ENCODE results near the gene CELA3B.

Gene CELA3B

DNA sequence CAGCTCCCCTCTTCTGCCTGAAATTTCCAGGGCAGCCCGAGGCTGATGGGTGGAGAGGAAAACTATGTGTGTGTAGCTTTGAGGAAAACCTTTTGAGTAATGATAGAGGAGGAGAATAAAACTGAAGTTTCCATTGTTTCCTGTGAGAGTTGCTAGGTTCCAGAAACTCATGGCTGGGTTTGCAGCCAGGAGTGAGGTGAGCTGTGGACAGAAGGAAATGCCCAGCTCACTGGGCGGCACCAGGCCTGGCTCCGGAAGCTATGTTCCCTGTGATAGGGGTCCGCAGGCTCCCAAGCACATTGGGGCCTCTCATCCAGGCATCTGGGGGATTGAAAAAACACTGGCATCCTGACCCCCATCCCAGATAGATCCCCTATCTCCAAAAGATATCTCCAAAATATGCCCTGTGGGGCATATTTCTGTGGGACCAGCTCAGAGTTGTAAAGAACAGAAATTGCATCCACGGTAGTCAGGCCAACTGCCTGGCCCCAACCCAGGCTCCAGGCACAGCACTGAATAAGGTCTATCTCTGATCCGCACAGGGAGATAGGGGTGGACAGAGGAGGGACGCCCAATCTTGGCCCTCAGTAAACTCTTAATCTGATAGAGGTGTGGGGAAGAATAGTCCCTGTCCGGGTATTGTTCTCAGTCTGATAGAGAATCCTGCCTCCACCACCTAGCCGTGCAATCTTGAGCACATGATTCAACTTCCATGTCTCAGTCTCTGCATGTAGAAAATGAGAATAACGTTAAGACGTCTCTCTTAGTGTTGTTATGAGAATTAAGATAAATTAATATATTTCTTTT lies 37.9 kb upstream of the CELA3B start:
- no peaks in the 10 kb centered on the region for H3K9me3 ChIP-seq (ENCODE audit: control insufficient read depth, insufficient read depth, low read depth, low read length)
- H3K4me1 ChIP-seq (ENCODE audit: control insufficient read depth, insufficient read depth, low read length) = 0 out of 2 replicates have a peak, but pooled peaks cover 3% of the 10 kb centered on the region
- no peak overlapping the region for H3K4me3 ChIP-seq (ENCODE audit: low read depth, low read length)
- CTCF ChIA-PET = interaction anchor here (0.6 to 1.8 kb wide), 8 partner anchors 9 to 236 kb away, joined by 3 to 8 read pairs (median 3); no protein-coding TSS in a partner anchor
- H3K36me3 ChIP-seq (ENCODE audit: control insufficient read depth in 2 of 2, insufficient read depth in 1 of 2, low read length in 2 of 2) = no peaks in the 10 kb centered on the region
- H3K27ac ChIP-seq (ENCODE audit: extremely low read depth, low read depth, low read length) = no peak overlapping the region
- TF ChIP-seq ZNF791 (tag by site-specific recombination; IDR thresholded peaks at IDR 0.05) = no peak
- TF ChIP-seq GLIS1 (tag by site-specific recombination; IDR thresholded peaks at IDR 0.05) = no peak
- no peak for TF ChIP-seq ZNF501 (tag by site-specific recombination; IDR thresholded peaks at IDR 0.05)
- TF ChIP-seq TRIM28 (IDR thresholded peaks at IDR 0.05; ENCODE audit: borderline replicate concordance, low read length) = no peak
- TF ChIP-seq ZNF2 (tag by site-specific recombination; IDR thresholded peaks at IDR 0.05) = no peak
- no peak for TF ChIP-seq HOXA7 (CRISPR knock-in tag; IDR thresholded peaks at IDR 0.05; ENCODE audit: borderline replicate concordance)
- TF ChIP-seq, protein P1, sequence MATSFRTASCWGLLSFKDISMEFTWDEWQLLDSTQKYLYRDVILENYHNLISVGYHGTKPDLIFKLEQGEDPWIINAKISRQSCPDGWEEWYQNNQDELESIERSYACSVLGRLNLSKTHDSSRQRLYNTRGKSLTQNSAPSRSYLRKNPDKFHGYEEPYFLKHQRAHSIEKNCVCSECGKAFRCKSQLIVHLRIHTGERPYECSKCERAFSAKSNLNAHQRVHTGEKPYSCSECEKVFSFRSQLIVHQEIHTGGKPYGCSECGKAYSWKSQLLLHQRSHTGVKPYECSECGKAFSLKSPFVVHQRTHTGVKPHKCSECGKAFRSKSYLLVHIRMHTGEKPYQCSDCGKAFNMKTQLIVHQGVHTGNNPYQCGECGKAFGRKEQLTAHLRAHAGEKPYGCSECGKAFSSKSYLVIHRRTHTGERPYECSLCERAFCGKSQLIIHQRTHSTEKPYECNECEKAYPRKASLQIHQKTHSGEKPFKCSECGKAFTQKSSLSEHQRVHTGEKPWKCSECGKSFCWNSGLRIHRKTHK (tag by site-specific recombination; IDR thresholded peaks at IDR 0.05) = no peak
- TF ChIP-seq, protein P2, sequence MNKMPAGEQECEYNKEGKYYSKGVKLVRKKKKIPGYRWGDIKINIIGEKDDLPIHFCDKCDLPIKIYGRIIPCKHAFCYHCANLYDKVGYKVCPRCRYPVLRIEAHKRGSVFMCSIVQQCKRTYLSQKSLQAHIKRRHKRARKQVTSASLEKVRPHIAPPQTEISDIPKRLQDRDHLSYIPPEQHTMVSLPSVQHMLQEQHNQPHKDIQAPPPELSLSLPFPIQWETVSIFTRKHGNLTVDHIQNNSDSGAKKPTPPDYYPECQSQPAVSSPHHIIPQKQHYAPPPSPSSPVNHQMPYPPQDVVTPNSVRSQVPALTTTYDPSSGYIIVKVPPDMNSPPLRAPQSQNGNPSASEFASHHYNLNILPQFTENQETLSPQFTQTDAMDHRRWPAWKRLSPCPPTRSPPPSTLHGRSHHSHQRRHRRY (tag by site-specific recombination; IDR thresholded peaks at IDR 0.05) = no peak
- TF ChIP-seq ZNF155 (tag by site-specific recombination; IDR thresholded peaks at IDR 0.05) = no peak
- no peak for TF ChIP-seq ZNF785 (tag by site-specific recombination; IDR thresholded peaks at IDR 0.05)
- no peak for TF ChIP-seq ZNF324 (tag by site-specific recombination; IDR thresholded peaks at IDR 0.05)
- TF ChIP-seq ZNF423 (tag by site-specific recombination; IDR thresholded peaks at IDR 0.05) = no peak
- TF ChIP-seq ZNF266 (tag by site-specific recombination; IDR thresholded peaks at IDR 0.05; ENCODE audit: low read depth) = no peak
- TF ChIP-seq, protein P3, sequence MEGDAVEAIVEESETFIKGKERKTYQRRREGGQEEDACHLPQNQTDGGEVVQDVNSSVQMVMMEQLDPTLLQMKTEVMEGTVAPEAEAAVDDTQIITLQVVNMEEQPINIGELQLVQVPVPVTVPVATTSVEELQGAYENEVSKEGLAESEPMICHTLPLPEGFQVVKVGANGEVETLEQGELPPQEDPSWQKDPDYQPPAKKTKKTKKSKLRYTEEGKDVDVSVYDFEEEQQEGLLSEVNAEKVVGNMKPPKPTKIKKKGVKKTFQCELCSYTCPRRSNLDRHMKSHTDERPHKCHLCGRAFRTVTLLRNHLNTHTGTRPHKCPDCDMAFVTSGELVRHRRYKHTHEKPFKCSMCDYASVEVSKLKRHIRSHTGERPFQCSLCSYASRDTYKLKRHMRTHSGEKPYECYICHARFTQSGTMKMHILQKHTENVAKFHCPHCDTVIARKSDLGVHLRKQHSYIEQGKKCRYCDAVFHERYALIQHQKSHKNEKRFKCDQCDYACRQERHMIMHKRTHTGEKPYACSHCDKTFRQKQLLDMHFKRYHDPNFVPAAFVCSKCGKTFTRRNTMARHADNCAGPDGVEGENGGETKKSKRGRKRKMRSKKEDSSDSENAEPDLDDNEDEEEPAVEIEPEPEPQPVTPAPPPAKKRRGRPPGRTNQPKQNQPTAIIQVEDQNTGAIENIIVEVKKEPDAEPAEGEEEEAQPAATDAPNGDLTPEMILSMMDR (tag by site-specific recombination; IDR thresholded peaks at IDR 0.05) = no peak
- no peak for TF ChIP-seq SALL2 (tag by site-specific recombination; IDR thresholded peaks at IDR 0.05; ENCODE audit: borderline replicate concordance)
- TF ChIP-seq ZNF677 (tag by site-specific recombination; IDR thresholded peaks at IDR 0.05) = no peak
- POLR2A ChIA-PET = interaction anchor here (1.3 kb wide), 1 partner anchor 17 kb away, joined by 3 read pairs; no protein-coding TSS in a partner anchor

DNA sequence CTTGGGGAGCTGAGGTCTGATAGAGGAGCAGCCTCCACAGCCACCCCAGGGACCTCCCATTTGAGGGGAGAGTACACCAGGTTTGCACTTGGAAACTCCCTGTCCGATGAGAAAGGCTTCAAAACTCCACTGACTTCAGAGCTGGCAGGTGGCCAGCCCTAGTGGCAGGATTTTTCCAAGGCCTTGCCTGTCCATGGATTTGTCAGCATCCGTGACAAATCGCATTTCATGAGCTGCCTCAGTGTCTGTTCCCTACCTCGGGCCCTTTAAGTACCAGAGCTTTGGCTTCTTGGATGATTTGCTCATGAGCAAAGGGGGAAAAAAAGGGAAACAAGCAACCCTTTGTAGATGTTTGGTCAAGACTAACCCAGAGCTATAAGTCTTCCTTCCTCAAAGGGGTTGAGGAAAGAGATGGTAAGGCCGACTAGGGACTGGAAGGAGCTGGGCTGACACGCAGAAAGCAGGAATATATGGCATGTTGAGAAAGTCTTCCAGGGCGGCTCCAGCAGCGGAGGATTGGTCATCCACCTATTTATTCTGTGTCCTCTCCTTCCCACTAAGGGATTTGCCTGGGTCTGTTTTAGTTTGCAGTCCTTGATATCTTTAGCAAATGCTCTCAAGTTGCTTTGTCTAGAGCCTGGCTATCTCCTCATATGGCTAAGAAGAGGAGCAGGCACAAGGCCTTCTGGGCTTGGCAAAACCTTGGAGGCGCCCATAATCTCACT lies 37.0 kb upstream of the CELA3B start:
- CTCF ChIA-PET = interaction anchor here (0.5 to 1.8 kb wide), 6 partner anchors 8 to 503 kb away, joined by 3 to 8 read pairs (median 4); no protein-coding TSS in a partner anchor
- Histone ChIP-seq H3K36me3 (ENCODE audit: control insufficient read depth in 2 of 2, insufficient read depth in 1 of 2, low read length in 2 of 2) (no peaks in the 10 kb centered on the region), H3K9me3 (ENCODE audit: control insufficient read depth, insufficient read depth, low read depth, low read length) (no peaks in the 10 kb centered on the region), H3K27ac (ENCODE audit: extremely low read depth, low read depth, low read length) (no peak overlapping the region), H3K4me3 (ENCODE audit: low read depth, low read length) (no peak overlapping the region), H3K4me1 (ENCODE audit: control insufficient read depth, insufficient read depth, low read length) (0 out of 2 replicates have a peak, but pooled peaks cover 3% of the 10 kb centered on the region)
- POLR2A ChIA-PET = interaction anchor here (0.9 to 1.0 kb wide), 2 partner anchors 157 to 158 kb away, joined by 3 read pairs; partner anchors contain the start of gene USP48
- TF ChIP-seq PRDM1 (tag by site-specific recombination; IDR thresholded peaks at IDR 0.05) (0 out of 2 replicates have a peak, but pooled peaks have one; percentile 37), ZNF660 (tag by site-specific recombination; IDR thresholded peaks at IDR 0.05) (peak; percentile 93), ZBTB20 (tag by site-specific recombination; IDR thresholded peaks at IDR 0.05) (peak; percentile 19; the same call in 1 of the 2 replicates), ZNF600 (tag by site-specific recombination; IDR thresholded peaks at IDR 0.05) (peak; percentile 66), ZNF544 (tag by site-specific recombination; IDR thresholded peaks at IDR 0.05) (no peak), ZIC2 (tag by site-specific recombination; IDR thresholded peaks at IDR 0.05) (no peak), ZNF324 (tag by site-specific recombination; IDR thresholded peaks at IDR 0.05) (0 out of 2 replicates have a peak, but pooled peaks have one; percentile 38), SP7 (tag by site-specific recombination; IDR thresholded peaks at IDR 0.05) (peak; percentile 29; the same call in 1 of the 2 replicates), SP2 (tag by site-specific recombination; IDR thresholded peaks at IDR 0.05) (peak; percentile 46; the same call in 1 of the 2 replicates)
- TF ChIP-seq, protein P4, sequence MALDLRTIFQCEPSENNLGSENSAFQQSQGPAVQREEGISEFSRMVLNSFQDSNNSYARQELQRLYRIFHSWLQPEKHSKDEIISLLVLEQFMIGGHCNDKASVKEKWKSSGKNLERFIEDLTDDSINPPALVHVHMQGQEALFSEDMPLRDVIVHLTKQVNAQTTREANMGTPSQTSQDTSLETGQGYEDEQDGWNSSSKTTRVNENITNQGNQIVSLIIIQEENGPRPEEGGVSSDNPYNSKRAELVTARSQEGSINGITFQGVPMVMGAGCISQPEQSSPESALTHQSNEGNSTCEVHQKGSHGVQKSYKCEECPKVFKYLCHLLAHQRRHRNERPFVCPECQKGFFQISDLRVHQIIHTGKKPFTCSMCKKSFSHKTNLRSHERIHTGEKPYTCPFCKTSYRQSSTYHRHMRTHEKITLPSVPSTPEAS (tag by site-specific recombination; IDR thresholded peaks at IDR 0.05) = no peak
- TF ChIP-seq, protein P5, sequence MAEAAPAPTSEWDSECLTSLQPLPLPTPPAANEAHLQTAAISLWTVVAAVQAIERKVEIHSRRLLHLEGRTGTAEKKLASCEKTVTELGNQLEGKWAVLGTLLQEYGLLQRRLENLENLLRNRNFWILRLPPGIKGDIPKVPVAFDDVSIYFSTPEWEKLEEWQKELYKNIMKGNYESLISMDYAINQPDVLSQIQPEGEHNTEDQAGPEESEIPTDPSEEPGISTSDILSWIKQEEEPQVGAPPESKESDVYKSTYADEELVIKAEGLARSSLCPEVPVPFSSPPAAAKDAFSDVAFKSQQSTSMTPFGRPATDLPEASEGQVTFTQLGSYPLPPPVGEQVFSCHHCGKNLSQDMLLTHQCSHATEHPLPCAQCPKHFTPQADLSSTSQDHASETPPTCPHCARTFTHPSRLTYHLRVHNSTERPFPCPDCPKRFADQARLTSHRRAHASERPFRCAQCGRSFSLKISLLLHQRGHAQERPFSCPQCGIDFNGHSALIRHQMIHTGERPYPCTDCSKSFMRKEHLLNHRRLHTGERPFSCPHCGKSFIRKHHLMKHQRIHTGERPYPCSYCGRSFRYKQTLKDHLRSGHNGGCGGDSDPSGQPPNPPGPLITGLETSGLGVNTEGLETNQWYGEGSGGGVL (tag by site-specific recombination; IDR thresholded peaks at IDR 0.05) = 0 out of 2 replicates have a peak, but pooled peaks have one; percentile 28

Data from HEK293 (cell line).